Esophagus squamous epithelium (tissue), 5 donors: Measurements from ENCODE around the gene GTPBP2. TPM values are rescaled to one million over a fixed set of nuclear protein-coding genes. Genes with fewer than 3 reads are reported as not detected.

ENCODE experiments used
- DNase-seq: peaks from one replicate; lab custom pipeline; 2025; lab: John Stamatoyannopoulos, UW
- H3K27ac ChIP-seq, 4 donors: fragments of 200-600 bp; sonication (generic); one replicate each; pipeline ENCODE4 v1.5.1; 2016 to 2019; ENCODE audit warnings: mild to moderate bottlenecking in 1 of 4
- H3K27me3 ChIP-seq, 4 donors: fragments of 200-600 bp; sonication (generic); 1 replicate in 3 of 4; 2 replicates in 1 of 4; pipeline versions ENCODE4 v1.5.1 to v1.6.0; 2017 to 2021; ENCODE audit warnings: antibody characterized with exemption in 1 of 4
- H3K36me3 ChIP-seq, 3 donors: fragments of 200-600 bp; sonication (generic); one replicate each; pipeline ENCODE4 v1.5.1; 2016 to 2019
- H3K4me1 ChIP-seq, 3 donors: fragments of 200-600 bp; sonication (generic); one replicate each; pipeline ENCODE4 v1.5.1; 2017 to 2019
- H3K4me3 ChIP-seq, 4 donors: fragments of 200-600 bp; sonication (generic); 1 replicate in 3 of 4; 2 replicates in 1 of 4; pipeline ENCODE4 v1.5.1; 2016 to 2019; ENCODE audit warnings: mild to moderate bottlenecking in 2 of 4, moderate library complexity in 1 of 4
- H3K9me3 ChIP-seq, 3 donors: fragments of 200-600 bp; sonication (generic); one replicate each; pipeline ENCODE4 v1.5.1; 2016 to 2019
- POLR2A ChIP-seq, 4 donors: fragments of 450-650 bp; IDR thresholded peaks; one replicate each; pipeline ENCODE4 v1.6.1; 2017; ENCODE audit warnings: antibody characterized with exemption in 4 of 4, mild to moderate bottlenecking in 4 of 4, moderate library complexity in 3 of 4
- WGBS, 2 donors: methylation state at CpG; one replicate each; pipeline ENCODE4 v1.1.5; 2018; 5-methylcytosine and 5-hydroxymethylcytosine counted together
- intact Hi-C: fragments of 100-400 bp; cut with DNase I; formaldehyde crosslinking; loops from one replicate; pipeline ENCODE4 v1.15.0; 2022
- total RNA-seq, 4 donors: library from RNA; depleted of rRNA; stranded (reverse); fragments of >200 nt; gene quantifications; one replicate each; pipeline ENCODE4 v1.1.0, GENCODE V29; 2016
- TF ChIP-seq, protein P1 (sequence below), 6 experiments: fragments of 450-650 bp in 4 of 6; fragments of 200-600 bp in 2 of 6; sonication (generic) in 2 of 6; IDR thresholded peaks; one replicate each; pipeline ENCODE4 v1.5.1; 2016 to 2019; ENCODE audit warnings: antibody characterized with exemption in 6 of 6, mild to moderate bottlenecking in 4 of 6, moderate library complexity in 4 of 6
- donor health status: DM: yes; HTN: yes; CAD: no.

GTPBP2 gene
- 10 to 100 TPM; 24.3 to 52.4 (median 48.6) TPM for total RNA-seq

GRCh38 chr6:43629104-43629504 lies at the start of gene GTPBP2:
TSS of gene GTPBP2 (minus strand) at chr6:43629264. CDS start at chr6:43629162, 102 bp downstream.
- peak within 1 kb of the TSS; percentile 98 to 99 (median 98) for H3K27ac ChIP-seq
- H3K4me3 ChIP-seq = peak within 1 kb of the TSS; percentile 80 to 95 (median 82)
- TF ChIP-seq, protein P1, sequence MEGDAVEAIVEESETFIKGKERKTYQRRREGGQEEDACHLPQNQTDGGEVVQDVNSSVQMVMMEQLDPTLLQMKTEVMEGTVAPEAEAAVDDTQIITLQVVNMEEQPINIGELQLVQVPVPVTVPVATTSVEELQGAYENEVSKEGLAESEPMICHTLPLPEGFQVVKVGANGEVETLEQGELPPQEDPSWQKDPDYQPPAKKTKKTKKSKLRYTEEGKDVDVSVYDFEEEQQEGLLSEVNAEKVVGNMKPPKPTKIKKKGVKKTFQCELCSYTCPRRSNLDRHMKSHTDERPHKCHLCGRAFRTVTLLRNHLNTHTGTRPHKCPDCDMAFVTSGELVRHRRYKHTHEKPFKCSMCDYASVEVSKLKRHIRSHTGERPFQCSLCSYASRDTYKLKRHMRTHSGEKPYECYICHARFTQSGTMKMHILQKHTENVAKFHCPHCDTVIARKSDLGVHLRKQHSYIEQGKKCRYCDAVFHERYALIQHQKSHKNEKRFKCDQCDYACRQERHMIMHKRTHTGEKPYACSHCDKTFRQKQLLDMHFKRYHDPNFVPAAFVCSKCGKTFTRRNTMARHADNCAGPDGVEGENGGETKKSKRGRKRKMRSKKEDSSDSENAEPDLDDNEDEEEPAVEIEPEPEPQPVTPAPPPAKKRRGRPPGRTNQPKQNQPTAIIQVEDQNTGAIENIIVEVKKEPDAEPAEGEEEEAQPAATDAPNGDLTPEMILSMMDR (IDR thresholded peaks at IDR 0.05) = no peak
- TF ChIP-seq POLR2A (IDR thresholded peaks at IDR 0.05) = peak in 2 of 4 donors; percentile 35 to 50
- no peaks in the 10 kb centered on the region for H3K9me3 ChIP-seq
- H3K27me3 ChIP-seq = no peaks in the 10 kb centered on the region
- peaks cover 18 to 39% (median 19%) of the 10 kb centered on the region in 3 donors for H3K4me1 ChIP-seq
- intact Hi-C loops = no loop called here
- peak; percentile 97 for DNase-seq
- 0% methylated on average over 20 of the region's 46 CpGs; no CpG with 5 or more reads in 1 of the 2 donors for WGBS, 2 donors
- peaks cover 17 to 27% (median 20%) of the 10 kb centered on the region in 3 donors for H3K36me3 ChIP-seq

DNA sequence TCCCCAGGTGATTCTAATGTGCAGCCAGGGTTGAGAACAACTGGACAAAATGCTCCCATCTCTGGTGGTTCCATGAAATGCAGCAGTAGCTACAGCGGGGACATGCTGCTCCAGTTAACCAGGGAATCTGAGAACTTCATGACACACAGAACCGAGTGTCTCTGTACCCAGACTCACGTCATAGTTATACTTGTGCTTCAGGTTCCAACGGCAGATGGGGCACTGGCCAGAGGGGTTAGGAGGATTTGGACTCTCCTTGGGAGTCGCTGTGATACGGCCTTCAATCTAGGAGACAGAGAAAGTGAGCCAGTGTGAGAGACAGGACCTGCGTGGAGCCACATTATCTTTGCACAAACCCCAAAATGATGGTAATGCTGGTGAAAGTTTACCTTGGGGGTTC lies 49.3 kb upstream of the GTPBP2 start:
- intact Hi-C loops = no loop called here
- peaks cover 28 to 100% (median 29%) of the 10 kb centered on the region in 3 donors for H3K36me3 ChIP-seq
- no peak for DNase-seq
- H3K4me1 ChIP-seq = peaks cover 0 to 21% (median 0%) of the 10 kb centered on the region in 3 donors
- H3K4me3 ChIP-seq = no peak overlapping the region
- no peaks in the 10 kb centered on the region for H3K9me3 ChIP-seq
- H3K27me3 ChIP-seq = no peaks in the 10 kb centered on the region
- H3K27ac ChIP-seq = no peak overlapping the region
- TF ChIP-seq, protein P1 (IDR thresholded peaks at IDR 0.05) = no peak
- TF ChIP-seq POLR2A (IDR thresholded peaks at IDR 0.05) = no peak
- 91 to 92% methylated on average over 5 to 7 of the region's 7 CpGs for WGBS, 2 donors

- TF ChIP-seq POLR2A (IDR thresholded peaks at IDR 0.05) = no peak
- TF ChIP-seq, protein P1 (IDR thresholded peaks at IDR 0.05) = no peak
- Histone ChIP-seq H3K27me3 (no peaks in the 10 kb centered on the region), H3K4me3 (no peak overlapping the region), H3K9me3 (no peaks in the 10 kb centered on the region), H3K36me3 (peaks cover 30 to 100% (median 32%) of the 10 kb centered on the region in 3 donors), H3K4me1 (peaks cover 0 to 22% (median 0%) of the 10 kb centered on the region in 3 donors), H3K27ac (no peak overlapping the region)
- intact Hi-C loops = no loop called here
- WGBS, 2 donors = 84 to 93% methylated on average over 3 to 7 of the region's 7 CpGs
- no peak for DNase-seq
Observed at GRCh38 chr6:43677759-43678158, 48.7 kb upstream of the GTPBP2 start.

GRCh38 chr6:43676962-43677606 lies 48.0 kb upstream of the GTPBP2 start:
- Histone ChIP-seq H3K4me1 (peaks cover 0 to 24% (median 0%) of the 10 kb centered on the region in 3 donors), H3K36me3 (peaks cover 30 to 100% (median 32%) of the 10 kb centered on the region in 3 donors), H3K27me3 (no peaks in the 10 kb centered on the region), H3K9me3 (no peaks in the 10 kb centered on the region), H3K27ac (no peak overlapping the region), H3K4me3 (no peak overlapping the region)
- intact Hi-C loops = no loop called here
- TF ChIP-seq, protein P1 (IDR thresholded peaks at IDR 0.05) = no peak
- no peak for TF ChIP-seq POLR2A (IDR thresholded peaks at IDR 0.05)
- DNase-seq = no peak
- 82 to 89% methylated on average over 5 to 6 of the region's 7 CpGs for WGBS, 2 donors

- no peak for DNase-seq
- Histone ChIP-seq H3K9me3 (no peaks in the 10 kb centered on the region), H3K27ac (no peak overlapping the region), H3K36me3 (peaks cover 30 to 100% (median 32%) of the 10 kb centered on the region in 3 donors), H3K4me3 (no peak overlapping the region), H3K4me1 (peaks cover 3 to 40% (median 9%) of the 10 kb centered on the region in 3 donors), H3K27me3 (no peaks in the 10 kb centered on the region)
- WGBS, 2 donors = 85 to 96% methylated on average over 6 to 8 of the region's 8 CpGs
- intact Hi-C loops = no loop called here
- TF ChIP-seq, protein P1 (IDR thresholded peaks at IDR 0.05) = no peak
- no peak for TF ChIP-seq POLR2A (IDR thresholded peaks at IDR 0.05)
Observed at GRCh38 chr6:43674921-43675320, 45.9 kb upstream of the GTPBP2 start.
